GM12874 (cell line): ENCODE data around the gene DZANK1.

ENCODE experiments used
- TF ChIP-seq, protein P1 (sequence below): IDR thresholded peaks from 2 replicates; pipeline ENCODE4 v1.5.1; 2011; ENCODE audit warnings: low read depth, mild to moderate bottlenecking, control low read depth, low read length, moderate library complexity; ENCODE audit not compliant: insufficient read depth

The DZANK1 gene

DNA sequence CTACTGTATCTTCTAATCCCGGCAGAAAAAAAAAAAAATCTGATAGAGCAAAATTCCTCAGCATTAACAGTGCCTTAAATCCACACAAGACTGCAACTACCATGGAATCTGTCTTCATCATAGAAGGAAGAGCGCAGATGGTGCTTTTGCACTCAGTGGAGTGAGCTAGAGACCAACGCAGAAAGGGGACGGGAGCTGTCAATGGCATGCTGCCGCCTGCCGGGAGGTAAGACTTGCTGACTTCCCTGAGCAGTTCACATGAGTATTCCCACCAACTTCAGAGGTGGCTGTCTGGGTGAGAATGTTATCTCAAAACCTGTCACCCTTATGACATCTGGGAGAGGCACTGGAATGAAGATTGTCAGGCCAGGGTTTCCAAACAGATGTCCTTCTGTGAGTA is 35.6 kb downstream of the DZANK1 start:
- TF ChIP-seq, protein P1, sequence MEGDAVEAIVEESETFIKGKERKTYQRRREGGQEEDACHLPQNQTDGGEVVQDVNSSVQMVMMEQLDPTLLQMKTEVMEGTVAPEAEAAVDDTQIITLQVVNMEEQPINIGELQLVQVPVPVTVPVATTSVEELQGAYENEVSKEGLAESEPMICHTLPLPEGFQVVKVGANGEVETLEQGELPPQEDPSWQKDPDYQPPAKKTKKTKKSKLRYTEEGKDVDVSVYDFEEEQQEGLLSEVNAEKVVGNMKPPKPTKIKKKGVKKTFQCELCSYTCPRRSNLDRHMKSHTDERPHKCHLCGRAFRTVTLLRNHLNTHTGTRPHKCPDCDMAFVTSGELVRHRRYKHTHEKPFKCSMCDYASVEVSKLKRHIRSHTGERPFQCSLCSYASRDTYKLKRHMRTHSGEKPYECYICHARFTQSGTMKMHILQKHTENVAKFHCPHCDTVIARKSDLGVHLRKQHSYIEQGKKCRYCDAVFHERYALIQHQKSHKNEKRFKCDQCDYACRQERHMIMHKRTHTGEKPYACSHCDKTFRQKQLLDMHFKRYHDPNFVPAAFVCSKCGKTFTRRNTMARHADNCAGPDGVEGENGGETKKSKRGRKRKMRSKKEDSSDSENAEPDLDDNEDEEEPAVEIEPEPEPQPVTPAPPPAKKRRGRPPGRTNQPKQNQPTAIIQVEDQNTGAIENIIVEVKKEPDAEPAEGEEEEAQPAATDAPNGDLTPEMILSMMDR, result no peak

DNA sequence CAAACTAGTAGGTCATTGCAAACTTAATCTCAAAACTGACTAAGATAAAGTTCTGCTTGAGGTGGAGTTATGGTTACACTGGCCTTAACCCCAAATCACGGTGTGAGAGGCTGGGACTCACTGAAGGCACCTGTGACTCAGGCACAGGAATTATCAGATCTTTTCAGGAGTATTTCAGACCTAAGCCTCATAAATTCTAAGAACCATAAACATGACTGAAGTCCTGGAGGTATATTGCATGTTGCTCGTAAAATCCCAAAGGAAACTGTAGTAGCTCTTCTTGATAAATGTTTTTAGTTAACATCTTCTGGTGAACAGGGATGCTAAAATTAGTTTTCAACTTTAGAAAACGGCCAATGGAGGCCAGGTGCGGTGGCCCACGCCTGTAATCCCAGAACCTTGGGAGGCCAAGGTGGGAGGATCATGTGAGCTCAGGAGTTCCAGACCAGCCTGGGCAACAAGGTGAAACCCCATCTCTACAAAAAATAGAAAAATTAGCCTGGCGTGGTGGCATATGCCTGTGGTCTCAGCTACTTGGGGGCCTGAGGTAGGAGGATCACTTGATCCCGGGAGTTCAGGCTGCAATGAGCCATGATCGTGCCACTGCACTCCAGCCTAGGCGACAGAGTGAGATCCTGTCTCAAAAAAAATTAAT is 36.5 kb downstream of the DZANK1 start:
- TF ChIP-seq, protein P1, result no peak

DNA sequence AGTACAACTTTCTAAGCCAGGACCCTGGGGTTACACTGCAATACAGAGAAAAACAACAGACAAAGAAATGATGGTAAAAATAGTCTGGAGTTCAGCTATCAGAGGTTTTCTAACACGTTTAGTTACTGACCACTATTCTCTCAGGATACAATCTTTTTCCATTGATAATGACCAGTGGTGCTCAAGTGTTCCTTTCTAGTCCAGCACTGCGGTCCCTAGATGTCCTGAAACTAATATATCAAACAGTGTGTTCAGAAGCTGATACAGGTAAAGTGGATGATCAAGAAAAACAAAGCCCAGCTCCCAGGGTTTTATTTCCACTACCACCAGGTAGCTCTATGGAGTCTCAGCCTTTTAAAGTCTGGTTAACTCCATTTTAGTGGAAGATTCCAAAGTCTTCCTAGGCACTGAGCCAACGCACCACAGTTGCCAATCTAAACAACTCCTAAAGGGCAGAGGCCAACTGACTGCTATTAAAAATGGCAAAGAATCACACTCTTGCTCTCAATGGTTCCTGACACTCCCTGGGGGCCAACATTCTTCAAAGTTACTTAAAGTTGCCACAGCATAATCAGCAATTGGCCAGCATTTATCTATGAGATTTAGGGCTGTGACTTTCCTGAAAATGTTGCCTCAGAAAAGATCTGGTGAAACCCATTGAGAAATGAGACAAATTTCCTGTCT is 38.2 kb downstream of the DZANK1 start:
- TF ChIP-seq, protein P1, result no peak

DNA sequence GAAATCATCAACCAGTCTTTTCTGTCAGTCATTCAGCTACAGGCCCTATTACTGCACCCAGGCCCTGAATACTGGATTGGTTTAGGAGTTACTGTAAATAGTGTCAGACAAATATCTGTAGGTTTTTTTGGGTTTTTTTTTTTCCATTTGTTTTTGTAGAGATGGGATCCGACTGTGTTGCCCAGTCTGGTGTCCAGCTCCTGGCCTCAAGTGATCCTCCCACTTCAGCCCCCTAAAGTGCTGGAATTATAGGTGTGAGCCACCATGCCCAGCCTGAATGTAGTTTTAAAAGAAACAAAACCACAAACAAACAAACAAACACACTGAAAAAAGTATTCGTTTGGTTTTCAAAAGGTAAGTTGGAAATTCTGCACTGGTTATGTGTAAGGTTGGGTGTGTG is 39.6 kb downstream of the DZANK1 start:
- TF ChIP-seq, protein P1, result no peak

DNA sequence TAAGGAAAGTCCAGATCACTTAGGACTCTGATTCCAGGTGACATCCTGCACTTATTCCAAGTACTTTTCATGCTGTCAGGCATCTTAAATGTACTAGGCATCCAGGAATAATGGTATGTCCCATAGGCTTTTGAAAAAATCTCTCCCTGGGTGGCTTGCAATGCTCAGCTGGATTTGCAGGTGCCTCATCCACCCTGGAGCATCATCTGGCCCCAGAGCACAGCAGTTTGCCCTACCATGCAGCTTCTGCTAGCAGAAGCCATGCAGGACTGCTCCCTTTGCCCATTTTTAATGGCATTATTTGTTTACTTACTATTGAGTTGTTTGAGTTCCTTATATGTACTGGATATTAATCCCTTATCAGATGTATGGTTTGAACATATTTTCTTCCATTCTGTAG is 45.2 kb downstream of the DZANK1 start:
- TF ChIP-seq, protein P1, result no peak

DNA sequence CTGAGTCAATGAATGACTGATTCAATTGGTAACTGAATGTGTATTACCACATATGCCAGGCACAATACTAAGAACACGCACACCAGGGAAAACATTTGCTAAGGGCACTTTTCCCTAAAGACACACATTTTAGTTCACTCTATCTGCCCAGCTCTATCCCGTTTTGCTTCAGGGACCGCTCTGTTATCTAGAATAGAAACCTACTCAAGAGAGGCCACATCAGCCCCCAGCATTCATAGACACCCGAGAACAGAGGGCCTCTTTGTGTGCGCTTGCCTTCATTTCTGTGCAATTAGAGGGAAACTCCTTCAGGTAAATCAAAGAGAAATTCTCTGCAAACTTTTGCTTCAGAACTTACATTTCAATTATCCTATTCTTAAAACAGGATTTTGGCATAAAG is 50.3 kb downstream of the DZANK1 start:
- TF ChIP-seq, protein P1, result no peak

DNA sequence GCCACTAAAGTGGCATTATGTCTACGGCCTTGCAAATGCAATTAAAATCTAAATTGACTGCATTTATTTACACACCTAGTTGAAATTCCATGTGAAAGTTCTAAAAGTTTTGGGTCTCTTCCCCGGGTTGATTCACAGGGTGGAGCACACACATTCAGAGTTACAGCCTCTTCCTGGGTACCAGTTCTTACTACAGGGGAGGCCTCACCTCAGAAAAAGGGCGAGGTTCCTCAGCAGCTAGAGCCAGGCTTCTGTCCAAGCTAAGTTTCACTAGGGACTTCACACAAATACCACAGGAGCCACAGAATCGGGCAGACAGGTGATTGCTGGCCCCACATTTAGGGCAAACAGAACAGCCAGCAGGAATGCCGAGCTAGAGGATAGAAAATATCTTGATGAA is 52.7 kb downstream of the DZANK1 start:
- TF ChIP-seq, protein P1, result no peak
